Parathyroid adenoma (tissue), 2 donors: ENCODE measurements around the gene RNASEH1.

ENCODE experiments used
- H2AFZ ChIP-seq: fragments of 300-600 bp; sonication (generic); one replicate; pipeline ENCODE4 v1.7.0; 2017; ENCODE audit warnings: antibody characterized with exemption, mild to moderate bottlenecking
- H3K27ac ChIP-seq: fragments of 300-600 bp; sonication (generic); one replicate; pipeline ENCODE4 v1.7.0; 2017
- H3K27me3 ChIP-seq: fragments of 300-600 bp; sonication (generic); one replicate; pipeline ENCODE4 v1.7.0; 2017; ENCODE audit warnings: low read length; ENCODE audit not compliant: control insufficient read depth, insufficient read depth
- H3K36me3 ChIP-seq: fragments of 300-600 bp; sonication (generic); one replicate; pipeline ENCODE4 v1.7.0; 2017; ENCODE audit warnings: low read length; ENCODE audit not compliant: control insufficient read depth, insufficient read depth
- H3K4me1 ChIP-seq: fragments of 300-600 bp; sonication (generic); one replicate; pipeline ENCODE4 v1.7.0; 2017; ENCODE audit warnings: control low read depth
- H3K4me2 ChIP-seq: fragments of 300-600 bp; sonication (generic); one replicate; pipeline ENCODE4 v1.7.0; 2017; ENCODE audit warnings: low read length
- H3K4me3 ChIP-seq: fragments of 300-600 bp; sonication (generic); one replicate; pipeline ENCODE4 v1.7.0; 2017; ENCODE audit warnings: low read depth, low read length
- H3K79me2 ChIP-seq: fragments of 300-600 bp; sonication (generic); one replicate; pipeline ENCODE4 v1.7.0; 2017; ENCODE audit warnings: control low read depth
- H3K9ac ChIP-seq: fragments of 300-600 bp; sonication (generic); one replicate; pipeline ENCODE4 v1.7.0; 2017; ENCODE audit warnings: mild to moderate bottlenecking
- H3K9me3 ChIP-seq: fragments of 300-600 bp; sonication (generic); one replicate; pipeline ENCODE4 v1.7.0; 2017; ENCODE audit warnings: low read length; ENCODE audit not compliant: control insufficient read depth
- CTCF ChIP-seq: fragments of 300-600 bp; sonication (generic); IDR thresholded peaks from one replicate; pipeline ENCODE4 v1.7.0; 2017; ENCODE audit warnings: antibody characterized with exemption, mild to moderate bottlenecking
- donor health status: primary hyperparathyroidism.

Gene RNASEH1

GRCh38 chr2:3512086-3512485, 46.0 kb downstream of the RNASEH1 start:
- Histone ChIP-seq H3K4me1 (no peaks in the 10 kb centered on the region), H3K4me3 (no peak overlapping the region), H3K27ac (no peak overlapping the region), H2AFZ (no peak overlapping the region), H3K27me3 (no peaks in the 10 kb centered on the region), H3K79me2 (peaks cover 9% of the 10 kb centered on the region), H3K4me2 (no peak overlapping the region), H3K9ac (no peak overlapping the region), H3K9me3 (no peaks in the 10 kb centered on the region), H3K36me3 (no peaks in the 10 kb centered on the region)
- TF ChIP-seq CTCF: no peak

- Histone ChIP-seq H3K9me3 (no peaks in the 10 kb centered on the region), H3K4me3 (no peak overlapping the region)
- no peak for TF ChIP-seq CTCF
These were observed 52.4 kb downstream of the RNASEH1 start for GRCh38 chr2:3505771-3506170.

GRCh38 chr2:3504741-3505140, 53.4 kb downstream of the RNASEH1 start:
- Histone ChIP-seq H3K9me3 (no peaks in the 10 kb centered on the region), H3K4me1 (no peaks in the 10 kb centered on the region), H3K9ac (no peak overlapping the region), H2AFZ (no peak overlapping the region), H3K27me3 (no peaks in the 10 kb centered on the region), H3K79me2 (peaks cover 4% of the 10 kb centered on the region), H3K36me3 (no peaks in the 10 kb centered on the region), H3K27ac (no peak overlapping the region), H3K4me2 (no peak overlapping the region), H3K4me3 (no peak overlapping the region)
- TF ChIP-seq CTCF: no peak

More at GRCh38 chr2:3505771-3506170, 52.4 kb downstream of the RNASEH1 start:
- Histone ChIP-seq H3K4me2 (no peak overlapping the region), H2AFZ (no peak overlapping the region), H3K79me2 (peaks cover 4% of the 10 kb centered on the region), H3K36me3 (no peaks in the 10 kb centered on the region), H3K9ac (no peak overlapping the region), H3K4me1 (no peaks in the 10 kb centered on the region), H3K27me3 (no peaks in the 10 kb centered on the region), H3K27ac (no peak overlapping the region)

- Histone ChIP-seq H3K4me3 (no peak overlapping the region), H3K27me3 (no peaks in the 10 kb centered on the region), H2AFZ (no peak overlapping the region), H3K36me3 (no peaks in the 10 kb centered on the region), H3K9ac (no peak overlapping the region), H3K27ac (no peak overlapping the region), H3K4me1 (no peaks in the 10 kb centered on the region), H3K9me3 (no peaks in the 10 kb centered on the region), H3K4me2 (no peak overlapping the region), H3K79me2 (peaks cover 2% of the 10 kb centered on the region)
- TF ChIP-seq CTCF: no peak
These were observed 54.6 kb downstream of the RNASEH1 start for GRCh38 chr2:3503483-3503882.

GRCh38 chr2:3503046-3503445, 55.1 kb downstream of the RNASEH1 start:
- no peaks in the 10 kb centered on the region for H3K36me3 ChIP-seq

More at GRCh38 chr2:3503046-3503445, 55.1 kb downstream of the RNASEH1 start:
- Histone ChIP-seq H3K79me2 (no peaks in the 10 kb centered on the region), H2AFZ (no peak overlapping the region), H3K27ac (no peak overlapping the region), H3K27me3 (no peaks in the 10 kb centered on the region), H3K4me2 (no peak overlapping the region), H3K9ac (no peak overlapping the region), H3K4me3 (no peak overlapping the region), H3K4me1 (no peaks in the 10 kb centered on the region), H3K9me3 (no peaks in the 10 kb centered on the region)
- no peak for TF ChIP-seq CTCF
